ENCODE results near the gene SMYD3.
"Not testable (repeated sequence)": the region's sequence is repeated elsewhere in the genome, so short reads cannot be mapped to it uniquely, and the experiment has no call there.

SMYD3 gene

GRCh38 chr1:246365708-246366107 lies 141.4 kb downstream of the SMYD3 start:
- DNase-seq: no peak
- TF ChIP-seq POLR2A (IDR thresholded peaks at IDR 0.05; ENCODE audit: low read length): no peak
- no peak for TF ChIP-seq GATA1 (IDR thresholded peaks at IDR 0.05; ENCODE audit: low read depth, low read length)

- no peak for DNase-seq
These were observed 142.6 kb downstream of the SMYD3 start for GRCh38 chr1:246364415-246364941.

GRCh38 chr1:246357014-246357598 lies 150.0 kb downstream of the SMYD3 start:
- not testable (repeated sequence) for DNase-seq

More at GRCh38 chr1:246364415-246364941, 142.6 kb downstream of the SMYD3 start:
- TF ChIP-seq GATA1 (IDR thresholded peaks at IDR 0.05; ENCODE audit: low read depth, low read length) (no peak), POLR2A (IDR thresholded peaks at IDR 0.05; ENCODE audit: low read length) (no peak)

GRCh38 chr1:246355411-246356230 lies 151.5 kb downstream of the SMYD3 start:
- DNase-seq: no peak
- TF ChIP-seq GATA1 (IDR thresholded peaks at IDR 0.05; ENCODE audit: low read depth, low read length) (no peak), POLR2A (IDR thresholded peaks at IDR 0.05; ENCODE audit: low read length) (no peak)

- TF ChIP-seq GATA1 (IDR thresholded peaks at IDR 0.05; ENCODE audit: low read depth, low read length): no peak
- TF ChIP-seq POLR2A (IDR thresholded peaks at IDR 0.05; ENCODE audit: low read length): no peak
- DNase-seq: no peak
These were observed 155.4 kb downstream of the SMYD3 start for GRCh38 chr1:246351721-246352120.

GRCh38 chr1:246350745-246351144 lies 156.3 kb downstream of the SMYD3 start:
- TF ChIP-seq GATA1 (IDR thresholded peaks at IDR 0.05; ENCODE audit: low read depth, low read length): no peak
- TF ChIP-seq POLR2A (IDR thresholded peaks at IDR 0.05; ENCODE audit: low read length): no peak
- DNase-seq: no peak

- no peak for TF ChIP-seq GATA1 (IDR thresholded peaks at IDR 0.05; ENCODE audit: low read depth, low read length)
- TF ChIP-seq POLR2A (IDR thresholded peaks at IDR 0.05; ENCODE audit: low read length): no peak
- no peak for DNase-seq
These were observed 163.1 kb downstream of the SMYD3 start for GRCh38 chr1:246343937-246344336.

- TF ChIP-seq POLR2A (IDR thresholded peaks at IDR 0.05; ENCODE audit: low read length): no peak
- no peak for TF ChIP-seq GATA1 (IDR thresholded peaks at IDR 0.05; ENCODE audit: low read depth, low read length)
These were observed 163.8 kb downstream of the SMYD3 start for GRCh38 chr1:246343251-246343650.

GRCh38 chr1:246338546-246338945 lies 168.5 kb downstream of the SMYD3 start:
- no peak for DNase-seq
- TF ChIP-seq GATA1 (IDR thresholded peaks at IDR 0.05; ENCODE audit: low read depth, low read length) (no peak), POLR2A (IDR thresholded peaks at IDR 0.05; ENCODE audit: low read length) (no peak)

More at GRCh38 chr1:246343251-246343650, 163.8 kb downstream of the SMYD3 start:
- DNase-seq: no peak

- DNase-seq: peak in 1 of 2 experiments; percentile 47
- TF ChIP-seq GATA1 (IDR thresholded peaks at IDR 0.05; ENCODE audit: low read depth, low read length) (no peak), POLR2A (IDR thresholded peaks at IDR 0.05; ENCODE audit: low read length) (no peak)
These were observed 169.0 kb downstream of the SMYD3 start for GRCh38 chr1:246338098-246338497.

GRCh38 chr1:246335151-246335550 lies 171.9 kb downstream of the SMYD3 start:
- TF ChIP-seq POLR2A (IDR thresholded peaks at IDR 0.05; ENCODE audit: low read length): no peak
- no peak for TF ChIP-seq GATA1 (IDR thresholded peaks at IDR 0.05; ENCODE audit: low read depth, low read length)
- DNase-seq: no peak

- DNase-seq: no peak
These were observed 173.2 kb downstream of the SMYD3 start for GRCh38 chr1:246333855-246334254.

GRCh38 chr1:246332078-246332477 lies 175.0 kb downstream of the SMYD3 start:
- peak; percentile 22 to 70 for DNase-seq
- no peak for TF ChIP-seq POLR2A (IDR thresholded peaks at IDR 0.05; ENCODE audit: low read length)

More at GRCh38 chr1:246333855-246334254, 173.2 kb downstream of the SMYD3 start:
- TF ChIP-seq POLR2A (IDR thresholded peaks at IDR 0.05; ENCODE audit: low read length): no peak
- no peak for TF ChIP-seq GATA1 (IDR thresholded peaks at IDR 0.05; ENCODE audit: low read depth, low read length)

- no peak for TF ChIP-seq POLR2A (IDR thresholded peaks at IDR 0.05; ENCODE audit: low read length)
- TF ChIP-seq GATA1 (IDR thresholded peaks at IDR 0.05; ENCODE audit: low read depth, low read length): no peak
- no peak for DNase-seq
These were observed 177.2 kb downstream of the SMYD3 start for GRCh38 chr1:246329900-246330299.

- DNase-seq: not testable (repeated sequence)
These were observed 177.8 kb downstream of the SMYD3 start for GRCh38 chr1:246329292-246329691.
